BLaER1 treated with 17β-estradiol and CSF1 and Interleukin-3, amounts not matched to agents 10 nM and 100 nM (cell line): Measurements from ENCODE around the gene MTX3.

ENCODE experiments used
- H3K27ac ChIP-seq, 11 experiments: shearing (Covaris generic); formaldehyde crosslinking; 2 replicates each; pipeline ENCODE4 v1.8.1; 2022
- H3K27me3 ChIP-seq, 11 experiments: shearing (Covaris generic); formaldehyde crosslinking; 2 replicates each; pipeline ENCODE4 v1.8.1; 2022
- H3K36me3 ChIP-seq, 11 experiments: shearing (Covaris generic); formaldehyde crosslinking; 2 replicates each; pipeline ENCODE4 v1.8.1; 2022
- H3K4me1 ChIP-seq, 10 experiments: shearing (Covaris generic); formaldehyde crosslinking; 2 replicates each; pipeline ENCODE4 v1.8.1; 2022
- H3K4me2 ChIP-seq, 11 experiments: shearing (Covaris generic); formaldehyde crosslinking; 2 replicates each; pipeline ENCODE4 v1.8.1; 2022
- H3K4me3 ChIP-seq, 10 experiments: shearing (Covaris generic); formaldehyde crosslinking; 2 replicates each; pipeline ENCODE4 v1.8.1; 2022
- H3K9ac ChIP-seq, 11 experiments: shearing (Covaris generic); formaldehyde crosslinking; 2 replicates each; pipeline ENCODE4 v1.8.1; 2022
- H3K9me3 ChIP-seq, 11 experiments: shearing (Covaris generic); formaldehyde crosslinking; replicated peaks in 1 of 11; 2 replicates each; pipeline ENCODE4 v1.8.1; 2022
- H4K20me1 ChIP-seq, 11 experiments: shearing (Covaris generic); formaldehyde crosslinking; 2 replicates each; pipeline ENCODE4 v1.8.1; 2022
- Cebpa-rat ChIP-seq, 11 experiments: shearing (Covaris generic); IDR thresholded peaks; 2 replicates each; pipeline ENCODE4 v1.8.1; 2022

MTX3 gene

GRCh38 chr5:79986260-79986659 lies 4.8 kb downstream of the MTX3 start:
- Histone ChIP-seq H3K27me3 (no peaks in the 10 kb centered on the region), H3K9ac (no peak overlapping the region), H3K27ac (no peak overlapping the region), H3K36me3 (no peaks in the 10 kb centered on the region), H3K4me1 (peaks cover under 1 to 17% (median 8%) of the 10 kb centered on the region in 10 experiments; a peak in 15 of 20 replicates), H4K20me1 (no peaks in the 10 kb centered on the region), H3K4me3 (no peak overlapping the region), H3K9me3 (peaks cover 9 to 28% (median 18%) of the 10 kb centered on the region in 11 experiments), H3K4me2 (no peak overlapping the region)
- no peak for TF ChIP-seq Cebpa-rat (IDR thresholded peaks at IDR 0.05)

- Histone ChIP-seq H3K27ac (no peak overlapping the region), H3K36me3 (no peaks in the 10 kb centered on the region)
Observed at GRCh38 chr5:79985288-79985687, 5.8 kb downstream of the MTX3 start.

DNA sequence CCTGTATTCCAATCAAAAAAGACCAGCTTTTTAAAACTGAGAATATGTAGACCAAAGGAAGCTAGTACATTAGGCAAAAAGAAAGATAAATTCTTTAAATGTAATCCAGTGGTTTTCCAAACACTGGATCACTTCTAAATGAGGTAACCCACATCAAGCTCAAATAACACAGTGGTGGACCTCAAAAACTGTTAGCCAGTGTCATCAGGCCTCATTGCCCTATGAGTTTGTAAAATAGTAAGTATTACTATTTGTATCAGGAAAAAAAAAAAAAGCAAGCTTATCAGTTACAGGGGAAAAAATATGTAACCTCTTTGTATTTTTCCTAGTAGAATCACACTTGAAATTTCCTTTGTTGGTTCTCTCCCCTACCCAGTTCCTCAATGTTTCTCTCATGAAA lies 6.7 kb downstream of the MTX3 start:
- Histone ChIP-seq H3K9ac (no peak overlapping the region), H3K27ac (no peak overlapping the region), H3K9me3 (peaks cover 0 to 17% (median 7%) of the 10 kb centered on the region in 11 experiments; a peak in 6 of 22 replicates), H3K4me1 (peaks cover 7 to 33% (median 20%) of the 10 kb centered on the region in 10 experiments; a peak in 19 of 20 replicates), H3K4me2 (no peak overlapping the region), H4K20me1 (no peaks in the 10 kb centered on the region), H3K4me3 (no peak overlapping the region), H3K36me3 (no peaks in the 10 kb centered on the region), H3K27me3 (no peaks in the 10 kb centered on the region)
- no peak for TF ChIP-seq Cebpa-rat (IDR thresholded peaks at IDR 0.05)

More at GRCh38 chr5:79985288-79985687, 5.8 kb downstream of the MTX3 start:
- Histone ChIP-seq H3K27me3 (no peaks in the 10 kb centered on the region), H3K4me1 (peaks cover 7 to 27% (median 17%) of the 10 kb centered on the region in 10 experiments; a peak in 19 of 20 replicates), H3K4me2 (no peak overlapping the region), H4K20me1 (no peaks in the 10 kb centered on the region), H3K9ac (no peak overlapping the region), H3K4me3 (no peak overlapping the region), H3K9me3 (peaks cover 0 to 19% (median 8%) of the 10 kb centered on the region in 11 experiments; a peak in 13 of 22 replicates)
- no peak for TF ChIP-seq Cebpa-rat (IDR thresholded peaks at IDR 0.05)

- H4K20me1 ChIP-seq: no peaks in the 10 kb centered on the region
- H3K4me3 ChIP-seq: no peak overlapping the region
- H3K27me3 ChIP-seq: no peaks in the 10 kb centered on the region
- H3K36me3 ChIP-seq: no peaks in the 10 kb centered on the region
- no peak for TF ChIP-seq Cebpa-rat (IDR thresholded peaks at IDR 0.05)
- no peak overlapping the region for H3K9ac ChIP-seq
- H3K27ac ChIP-seq: no peak overlapping the region
- H3K9me3 ChIP-seq: peaks cover 0 to 17% (median 7%) of the 10 kb centered on the region in 11 experiments; a peak in 6 of 22 replicates
- H3K4me2 ChIP-seq: no peak overlapping the region
- peaks cover 7 to 33% (median 20%) of the 10 kb centered on the region in 10 experiments; a peak in 19 of 20 replicates for H3K4me1 ChIP-seq
Observed at GRCh38 chr5:79983618-79984017, 7.4 kb downstream of the MTX3 start.

GRCh38 chr5:79982136-79982535 lies 8.9 kb downstream of the MTX3 start:
- H4K20me1 ChIP-seq: no peaks in the 10 kb centered on the region
- H3K4me2 ChIP-seq: peak overlapping the region in 7 of 11 experiments; percentile 1 to 54 (median 33); a peak in 10 of 22 replicates
- no peak overlapping the region for H3K4me3 ChIP-seq
- H3K36me3 ChIP-seq: no peaks in the 10 kb centered on the region
- peaks cover 7 to 33% (median 20%) of the 10 kb centered on the region in 10 experiments; a peak in 19 of 20 replicates for H3K4me1 ChIP-seq
- no peaks in the 10 kb centered on the region for H3K27me3 ChIP-seq
- H3K27ac ChIP-seq: no peak overlapping the region
- H3K9ac ChIP-seq: no peak overlapping the region
- H3K9me3 ChIP-seq: peaks cover 0 to 20% (median 9%) of the 10 kb centered on the region in 11 experiments; a peak in 8 of 22 replicates
- TF ChIP-seq Cebpa-rat (IDR thresholded peaks at IDR 0.05): no peak

DNA sequence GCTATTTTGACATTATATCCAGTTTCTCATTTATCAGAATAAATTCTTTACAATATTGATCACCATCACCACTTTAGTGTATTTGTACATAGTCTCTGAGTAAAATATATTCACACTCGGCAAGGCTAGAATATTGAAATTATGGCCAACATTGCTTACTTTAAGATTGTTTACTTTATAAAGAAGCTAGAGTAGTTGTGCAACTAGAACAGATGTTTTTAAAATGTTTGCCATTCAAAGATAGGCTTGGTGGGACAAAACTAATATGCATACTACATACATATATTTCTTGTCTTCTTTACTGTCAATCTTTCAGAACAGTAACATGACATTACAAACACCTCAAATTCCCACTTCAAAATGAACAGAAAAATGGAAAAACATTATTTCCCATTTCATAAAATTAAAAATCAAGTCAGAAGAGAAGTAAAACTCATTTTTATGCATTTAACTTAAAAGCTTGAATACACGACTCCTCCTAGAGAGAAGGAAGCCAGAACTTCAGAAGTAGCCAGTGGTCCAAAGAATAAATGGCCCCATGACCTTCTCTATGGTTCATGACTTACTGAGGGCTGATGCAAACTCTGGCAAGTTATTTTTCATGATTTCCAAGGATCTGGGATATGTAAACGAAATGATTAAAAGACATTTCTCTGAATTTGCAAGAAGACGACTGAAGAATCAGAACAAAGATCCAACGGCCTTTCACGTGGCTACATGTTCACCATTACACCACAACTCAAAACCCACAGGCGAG lies 14.1 kb downstream of the MTX3 start:
- H3K27ac ChIP-seq: no peak overlapping the region
- TF ChIP-seq Cebpa-rat (IDR thresholded peaks at IDR 0.05): no peak
- no peaks in the 10 kb centered on the region for H3K36me3 ChIP-seq
- no peak overlapping the region for H3K9ac ChIP-seq
- peaks cover 0 to 14% (median 0%) of the 10 kb centered on the region in 11 experiments; a peak in 3 of 22 replicates for H3K9me3 ChIP-seq
- peaks cover 7 to 22% (median 15%) of the 10 kb centered on the region in 10 experiments; a peak in 19 of 20 replicates for H3K4me1 ChIP-seq
- no peak overlapping the region for H3K4me2 ChIP-seq
- H3K27me3 ChIP-seq: no peaks in the 10 kb centered on the region
- no peaks in the 10 kb centered on the region for H4K20me1 ChIP-seq
- no peak overlapping the region for H3K4me3 ChIP-seq

- Histone ChIP-seq H3K27me3 (no peaks in the 10 kb centered on the region), H3K9ac (no peak overlapping the region), H3K36me3 (no peaks in the 10 kb centered on the region), H3K4me1 (peaks cover 0 to 7% (median 4%) of the 10 kb centered on the region in 10 experiments; a peak in 6 of 20 replicates), H3K4me2 (no peak overlapping the region), H3K27ac (no peak overlapping the region), H3K4me3 (no peak overlapping the region), H4K20me1 (no peaks in the 10 kb centered on the region), H3K9me3 (peaks cover 0 to 14% (median 0%) of the 10 kb centered on the region in 11 experiments; a peak in 3 of 22 replicates)
- no peak for TF ChIP-seq Cebpa-rat (IDR thresholded peaks at IDR 0.05)
Observed at GRCh38 chr5:79975422-79975821, 15.6 kb downstream of the MTX3 start.

DNA sequence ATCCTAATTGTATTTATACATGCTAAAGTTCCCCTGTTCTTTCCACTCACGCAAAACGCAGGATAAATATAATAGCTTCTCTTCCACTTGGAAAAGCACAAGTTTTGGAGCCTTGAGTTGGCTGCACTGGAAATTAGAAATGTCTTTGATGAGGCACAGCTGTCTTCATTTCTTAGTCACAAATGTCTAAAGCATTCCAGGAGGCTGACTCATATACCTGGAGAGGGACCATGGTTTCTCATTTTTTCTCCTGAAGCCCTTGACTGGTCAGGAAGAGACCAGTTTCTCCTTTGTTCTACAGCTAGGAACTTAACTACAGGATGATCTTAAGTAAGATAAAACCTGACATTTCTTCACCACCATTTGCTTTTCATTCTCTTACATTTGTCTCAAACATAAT lies 16.2 kb downstream of the MTX3 start:
- Histone ChIP-seq H3K9me3 (peaks cover 0 to 14% (median 0%) of the 10 kb centered on the region in 11 experiments; a peak in 3 of 22 replicates), H3K9ac (no peak overlapping the region), H3K4me3 (no peak overlapping the region), H3K27me3 (no peaks in the 10 kb centered on the region), H3K4me1 (peaks cover 0 to 2% (median under 1%) of the 10 kb centered on the region in 10 experiments; a peak in 5 of 20 replicates), H3K36me3 (no peaks in the 10 kb centered on the region), H4K20me1 (no peaks in the 10 kb centered on the region), H3K27ac (no peak overlapping the region), H3K4me2 (no peak overlapping the region)
- no peak for TF ChIP-seq Cebpa-rat (IDR thresholded peaks at IDR 0.05)

- Histone ChIP-seq H3K9ac (no peak overlapping the region), H3K36me3 (no peaks in the 10 kb centered on the region)
Observed at GRCh38 chr5:79973996-79974395, 17.1 kb downstream of the MTX3 start.

More at GRCh38 chr5:79973996-79974395, 17.1 kb downstream of the MTX3 start:
- no peak overlapping the region for H3K4me2 ChIP-seq
- no peak overlapping the region for H3K27ac ChIP-seq
- no peak overlapping the region for H3K4me3 ChIP-seq
- H4K20me1 ChIP-seq: no peaks in the 10 kb centered on the region
- H3K9me3 ChIP-seq: peaks cover 0 to 14% (median 0%) of the 10 kb centered on the region in 11 experiments; a peak in 3 of 22 replicates
- no peaks in the 10 kb centered on the region for H3K27me3 ChIP-seq
- TF ChIP-seq Cebpa-rat (IDR thresholded peaks at IDR 0.05): no peak
- no peaks in the 10 kb centered on the region for H3K4me1 ChIP-seq
